D721Med (cell line): ENCODE results near the gene MAP1LC3A.

ENCODE experiments used
- DNase-seq: peaks from one replicate; pipeline ENCODE4 v3.0.0; 2011; ENCODE audit warnings: low spot score; ENCODE audit not compliant: insufficient read length
- FAIRE-seq: peaks from 2 replicates; lab custom pipeline; 2011; peaks lifted over from hg19 to GRCh38; lab: Jason Lieb, UNC
- CTCF ChIP-seq: IDR thresholded peaks from 2 replicates; pipeline ENCODE4 v1.5.1; 2012; ENCODE audit warnings: mild to moderate bottlenecking, control low read depth; ENCODE audit not compliant: insufficient read depth; ENCODE audit errors: missing control alignments

Gene MAP1LC3A

GRCh38 chr20:34536798-34537394, 21.6 kb upstream of the MAP1LC3A start:
- FAIRE-seq (no peak), DNase-seq (no peak)
- TF ChIP-seq CTCF, result peak; percentile 68

- FAIRE-seq (no peak), DNase-seq (no peak)
- TF ChIP-seq CTCF, result no peak
Observed at GRCh38 chr20:34537651-34538050, 20.9 kb upstream of the MAP1LC3A start.

- FAIRE-seq, result no peak
- TF ChIP-seq CTCF, result peak; percentile 64
- no peak for DNase-seq
Observed at GRCh38 chr20:34538671-34539123, 19.8 kb upstream of the MAP1LC3A start.

GRCh38 chr20:34539756-34540155, 18.8 kb upstream of the MAP1LC3A start:
- no peak for TF ChIP-seq CTCF
- FAIRE-seq, result no peak
- DNase-seq, result no peak

- FAIRE-seq (no peak), DNase-seq (no peak)
- TF ChIP-seq CTCF, result no peak
Observed at GRCh38 chr20:34540596-34541263, 17.8 kb upstream of the MAP1LC3A start.

GRCh38 chr20:34541264-34541901, 17.1 kb upstream of the MAP1LC3A start:
- DNase-seq (no peak), FAIRE-seq (no peak)
- no peak for TF ChIP-seq CTCF
